Measurements from ENCODE around the gene PRKCA.

The PRKCA gene

GRCh38 chr17:66840061-66840460 is 537.6 kb downstream of the PRKCA start:
- ChIA-PET CTCF (interaction anchor here (0.7 kb wide), 1 partner anchor 60 kb away, joined by 3 read pairs; no protein-coding TSS in a partner anchor), POLR2A (ENCODE audit: low non-redundant PET) (no interaction called here)

GRCh38 chr17:66841328-66841727 is 538.9 kb downstream of the PRKCA start:
- CTCF ChIA-PET, result interaction anchor here (0.5 kb wide), 2 partner anchors 349 to 667 kb away, joined by 3 to 6 read pairs; no protein-coding TSS in a partner anchor
- no peak for DNase-seq (ENCODE audit: low spot score)
- no peak overlapping the region for H3K27ac ChIP-seq
- no peak for TF ChIP-seq CTCF (conservative IDR thresholded peaks at IDR 0.05; ENCODE audit: low read depth)
- POLR2A ChIA-PET (ENCODE audit: low non-redundant PET), result no interaction called here

More at GRCh38 chr17:66840061-66840460, 537.6 kb downstream of the PRKCA start:
- no peak for TF ChIP-seq CTCF (conservative IDR thresholded peaks at IDR 0.05; ENCODE audit: low read depth)
- no peak for DNase-seq (ENCODE audit: low spot score)
- no peak overlapping the region for H3K27ac ChIP-seq

GRCh38 chr17:66841744-66842143 is 539.3 kb downstream of the PRKCA start:
- TF ChIP-seq CTCF (conservative IDR thresholded peaks at IDR 0.05; ENCODE audit: low read depth), result no peak
- ChIA-PET POLR2A (ENCODE audit: low non-redundant PET) (no interaction called here), CTCF (interaction anchor here (0.5 kb wide), 2 partner anchors 349 to 668 kb away, joined by 3 to 6 read pairs; no protein-coding TSS in a partner anchor)
- no peak for DNase-seq (ENCODE audit: low spot score)
- H3K27ac ChIP-seq, result no peak overlapping the region

- H3K27ac ChIP-seq, result no peak overlapping the region
- ChIA-PET CTCF (no interaction called here), POLR2A (ENCODE audit: low non-redundant PET) (no interaction called here)
These were observed 540.1 kb downstream of the PRKCA start for GRCh38 chr17:66842505-66842904.

GRCh38 chr17:66842959-66843358 is 540.5 kb downstream of the PRKCA start:
- CTCF ChIA-PET, result no interaction called here
- POLR2A ChIA-PET (ENCODE audit: low non-redundant PET), result no interaction called here
- no peak overlapping the region for H3K27ac ChIP-seq
- TF ChIP-seq CTCF (conservative IDR thresholded peaks at IDR 0.05; ENCODE audit: low read depth), result no peak
- no peak for DNase-seq (ENCODE audit: low spot score)

More at GRCh38 chr17:66842505-66842904, 540.1 kb downstream of the PRKCA start:
- no peak for TF ChIP-seq CTCF (conservative IDR thresholded peaks at IDR 0.05; ENCODE audit: low read depth)
- no peak for DNase-seq (ENCODE audit: low spot score)

GRCh38 chr17:66843627-66844026 is 541.2 kb downstream of the PRKCA start:
- ChIA-PET POLR2A (ENCODE audit: low non-redundant PET) (interaction anchor here (0.7 kb wide), 1 partner anchor 93 kb away, joined by 3 read pairs; no protein-coding TSS in a partner anchor), CTCF (no interaction called here)
- H3K27ac ChIP-seq, result no peak overlapping the region
- TF ChIP-seq CTCF (conservative IDR thresholded peaks at IDR 0.05; ENCODE audit: low read depth), result no peak
- DNase-seq (ENCODE audit: low spot score), result no peak
